Kasumi-1 (cell line): Measurements from ENCODE around the gene CCL17.
"Not testable (repeated sequence)": the region's sequence is repeated elsewhere in the genome, so short reads cannot be mapped to it uniquely, and the experiment has no call there.

Experiments
- DNase-seq, 2 experiments: peaks; one replicate each; lab custom pipeline; 2025; lab: John Stamatoyannopoulos, UW

CCL17 gene

GRCh38 chr16:57395026-57395425 is 9.5 kb upstream of the CCL17 start:
- no peak for DNase-seq

GRCh38 chr16:57396786-57397185 is 7.8 kb upstream of the CCL17 start:
- DNase-seq = no peak

DNA sequence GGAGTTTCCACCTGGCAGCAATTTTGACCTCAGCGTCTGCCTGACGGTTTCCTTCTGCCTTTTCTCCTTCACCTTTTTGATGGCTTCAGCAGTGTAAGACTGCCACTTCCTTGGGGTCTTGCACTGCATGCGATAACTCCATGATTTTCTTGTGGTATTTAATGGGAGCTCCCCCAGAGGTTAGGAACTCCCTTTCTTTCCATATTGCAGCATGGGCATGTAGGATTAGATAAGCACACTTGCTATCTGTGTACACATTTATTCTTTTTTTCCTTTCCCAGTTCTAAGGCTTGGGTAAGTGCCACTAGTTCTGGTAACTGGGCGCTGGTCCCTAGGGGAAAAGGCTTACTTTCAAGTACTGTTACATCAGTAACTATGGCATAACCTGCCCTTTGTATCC is 7.1 kb upstream of the CCL17 start:
- not testable (repeated sequence) for DNase-seq

DNA sequence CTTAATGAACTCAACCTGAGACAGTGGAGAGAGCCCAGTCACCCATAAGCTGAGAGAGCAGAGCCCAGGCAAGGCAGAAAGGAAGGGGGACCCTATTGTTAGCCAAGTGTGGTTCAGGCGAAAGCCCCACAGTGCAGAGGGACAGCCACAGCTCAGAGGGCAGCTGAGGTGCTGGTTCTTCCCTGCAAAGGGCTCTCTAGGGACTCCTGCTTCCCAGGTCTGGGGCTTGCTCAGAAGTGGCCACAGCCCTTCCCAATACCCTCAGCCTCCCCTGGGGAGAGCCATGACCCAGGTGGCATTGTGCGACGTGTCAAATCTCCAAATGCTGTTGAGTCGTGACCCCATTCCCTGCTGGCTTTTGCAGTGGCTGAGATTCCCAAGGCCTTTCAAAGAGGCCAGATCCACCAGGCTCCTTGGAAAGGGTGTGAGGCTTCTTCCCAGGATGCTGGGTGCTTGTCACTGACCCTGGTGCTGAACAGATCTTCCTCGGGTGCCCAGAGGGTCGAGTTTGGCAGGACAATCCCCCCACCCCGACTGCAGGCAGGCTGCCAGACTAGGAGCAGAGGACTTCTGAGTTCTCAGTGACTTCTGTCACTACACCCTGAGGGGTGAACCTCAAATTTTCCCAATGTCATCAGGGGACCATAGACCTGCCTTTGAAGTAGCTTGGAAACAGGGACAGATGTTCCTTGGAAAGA is 2.5 kb upstream of the CCL17 start:
- no peak for DNase-seq

DNA sequence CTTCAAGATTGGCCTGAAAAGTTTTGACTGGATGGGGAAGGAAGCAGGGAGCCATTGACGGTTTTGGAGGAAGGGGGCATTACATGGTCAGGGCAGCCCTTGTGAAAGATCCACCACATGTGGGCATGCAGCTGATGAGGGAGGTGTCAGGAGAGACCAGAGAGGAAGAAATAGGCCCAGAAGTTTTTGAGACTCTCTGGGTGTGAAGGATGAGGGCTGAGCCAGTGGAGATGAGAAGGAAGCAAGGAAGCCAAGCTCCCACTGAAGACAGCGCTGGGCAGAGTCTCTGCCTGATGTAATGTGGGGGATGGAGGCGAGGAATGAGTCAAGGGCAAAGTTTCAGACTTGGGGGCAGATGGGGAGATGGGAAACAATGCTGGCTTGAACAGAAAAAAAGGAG is 530 bp downstream of the CCL17 start:
- no peak for DNase-seq

GRCh38 chr16:57406881-57407280 is 2.3 kb downstream of the CCL17 start:
- peak; percentile 23 to 29 for DNase-seq

DNA sequence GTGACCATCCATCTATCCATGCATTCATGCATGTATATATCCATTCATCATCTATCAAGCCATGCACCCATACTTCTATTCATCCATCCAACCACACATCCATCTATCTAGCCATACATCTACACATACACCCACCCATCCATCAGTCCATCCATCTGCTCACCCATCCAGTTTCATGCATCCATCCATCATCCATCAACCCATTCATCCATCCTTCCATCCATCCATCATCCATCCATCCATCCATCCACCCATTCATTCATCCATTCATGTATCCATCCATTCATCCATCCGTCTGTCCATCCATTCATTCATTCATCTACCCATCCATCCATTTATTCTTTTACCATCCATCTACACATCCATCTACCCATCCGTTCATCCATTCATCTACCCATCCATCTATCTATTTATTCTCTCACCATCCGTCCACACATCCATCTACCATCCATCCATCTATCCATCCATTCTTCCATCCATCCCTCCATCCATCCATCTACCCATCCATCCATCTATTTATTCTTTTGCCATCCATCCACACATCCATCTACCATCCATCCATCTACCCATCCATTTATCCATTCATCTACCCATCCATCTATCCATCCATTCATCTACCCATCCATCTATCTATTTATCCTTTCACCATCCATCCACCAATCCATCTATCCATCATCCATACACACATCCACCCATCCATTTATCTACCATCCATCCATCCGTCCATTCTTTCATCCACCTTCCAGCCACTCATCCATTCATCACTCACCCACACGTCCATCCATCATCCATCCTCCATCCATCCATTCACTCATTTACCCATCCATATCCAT is 3.2 kb downstream of the CCL17 start:
- DNase-seq = no peak

- peak; percentile 25 to 37 for DNase-seq
Measured at GRCh38 chr16:57409065-57409464, 4.5 kb downstream of the CCL17 start.

DNA sequence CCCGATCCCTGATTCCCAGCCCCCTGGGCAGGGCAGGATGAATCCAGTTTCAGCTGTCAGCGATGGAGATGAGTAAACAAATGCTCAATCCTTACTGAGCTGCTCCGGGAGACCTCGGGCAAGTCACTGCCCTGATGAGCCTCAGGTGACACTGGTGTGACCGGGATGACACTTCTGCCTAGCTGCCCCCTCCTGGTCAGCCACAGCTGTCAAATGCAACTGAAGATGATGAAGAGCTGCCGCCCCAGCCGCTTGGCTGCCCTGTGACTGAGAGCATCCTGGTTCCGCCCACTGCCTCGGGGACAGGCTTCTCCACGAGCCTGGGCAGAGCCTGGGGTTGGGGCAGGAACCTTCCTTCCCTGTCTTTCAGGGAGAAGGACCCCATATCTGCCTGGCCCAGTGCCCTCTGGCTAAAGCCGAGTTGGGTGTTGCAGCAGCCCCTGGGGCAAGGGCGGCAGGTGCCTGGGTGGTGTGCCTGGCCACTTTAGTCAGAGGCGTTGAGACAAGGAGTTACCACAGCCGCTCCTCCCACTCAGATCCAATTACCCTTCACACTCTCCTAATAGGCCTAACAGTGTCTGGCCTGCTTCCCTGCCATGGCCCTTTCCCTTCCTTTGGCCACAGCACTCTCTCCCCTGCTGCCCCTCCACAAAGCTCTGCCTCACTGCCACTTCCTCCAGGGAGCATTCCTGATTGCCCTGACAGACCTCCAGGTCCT is 5.5 kb downstream of the CCL17 start:
- no peak for DNase-seq

DNA sequence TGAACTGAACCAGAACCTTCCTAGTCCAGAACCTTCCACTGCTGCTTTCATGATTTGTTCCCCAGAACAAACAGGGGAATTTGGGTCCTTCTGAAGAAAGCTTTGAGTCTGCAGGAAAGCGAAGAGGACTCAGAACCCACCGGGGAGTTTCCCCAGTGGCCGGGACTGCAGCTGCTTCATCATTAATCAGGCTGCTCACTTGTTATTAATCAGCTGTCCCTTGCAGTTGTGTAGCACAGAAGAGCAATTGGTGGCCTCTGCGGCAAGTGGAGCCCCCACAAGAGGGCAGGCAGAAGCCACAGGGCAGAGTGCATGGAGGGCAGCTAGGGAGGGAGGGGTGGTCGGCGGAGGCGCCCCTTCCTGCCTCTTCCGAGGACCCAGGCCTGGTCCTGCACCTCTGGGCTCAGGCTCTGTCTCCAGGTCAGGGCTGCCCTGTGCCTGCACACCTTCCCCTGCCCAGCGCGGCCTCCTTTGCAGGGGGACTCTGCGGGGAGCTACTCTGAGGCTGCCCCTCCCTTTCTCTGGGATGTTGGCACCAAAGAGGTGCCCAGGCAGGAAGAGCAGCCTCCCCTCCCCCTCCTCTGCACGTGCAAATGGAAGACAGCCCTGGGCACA is 6.9 kb downstream of the CCL17 start:
- no peak for DNase-seq

- DNase-seq = no peak
Measured at GRCh38 chr16:57412584-57412983, 8.0 kb downstream of the CCL17 start.

DNA sequence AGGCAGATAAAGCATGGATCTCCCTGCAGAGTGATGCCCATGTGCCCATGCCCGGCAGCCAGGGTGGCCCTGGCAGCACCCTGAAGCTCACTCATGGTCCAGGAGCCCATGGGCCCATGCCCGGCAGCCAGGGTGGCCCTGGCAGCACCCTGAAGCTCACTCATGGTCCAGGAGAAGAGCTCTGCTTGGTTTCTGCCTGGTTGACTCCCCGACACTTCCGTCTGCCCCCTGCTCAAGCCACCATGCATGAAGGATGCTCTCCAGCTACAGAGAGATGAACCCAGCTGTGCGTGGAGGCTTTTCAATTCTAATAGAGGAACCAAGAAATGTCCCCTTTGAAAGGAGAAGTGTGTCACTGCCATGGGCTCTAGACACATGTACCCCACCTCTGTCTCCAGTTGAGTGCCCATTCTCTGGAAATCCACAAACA is 8.7 kb downstream of the CCL17 start:
- DNase-seq = no peak

- no peak for DNase-seq
Measured at GRCh38 chr16:57413733-57414132, 9.2 kb downstream of the CCL17 start.

GRCh38 chr16:57416084-57416483 is 11.5 kb downstream of the CCL17 start:
- DNase-seq = no peak

DNA sequence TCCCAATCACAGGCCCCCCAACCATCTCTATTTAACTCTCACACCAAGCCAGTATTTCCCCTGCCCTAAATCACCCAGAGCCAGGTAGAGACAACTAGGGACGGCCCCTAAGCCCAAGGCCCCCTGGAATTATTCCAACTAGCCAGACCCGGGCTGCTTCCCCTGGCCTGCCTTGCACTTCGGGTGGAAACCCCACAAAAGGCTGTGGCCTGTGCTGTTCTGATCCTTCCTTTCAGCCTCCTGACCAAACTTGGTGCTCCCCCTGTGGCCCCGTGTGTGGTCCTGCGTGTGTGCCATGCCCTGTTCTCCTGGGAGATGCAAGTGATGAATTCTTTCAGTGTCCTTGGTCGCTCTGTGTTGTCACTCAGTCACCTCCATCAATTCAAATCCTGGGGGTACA is 14.9 kb downstream of the CCL17 start:
- no peak for DNase-seq

DNA sequence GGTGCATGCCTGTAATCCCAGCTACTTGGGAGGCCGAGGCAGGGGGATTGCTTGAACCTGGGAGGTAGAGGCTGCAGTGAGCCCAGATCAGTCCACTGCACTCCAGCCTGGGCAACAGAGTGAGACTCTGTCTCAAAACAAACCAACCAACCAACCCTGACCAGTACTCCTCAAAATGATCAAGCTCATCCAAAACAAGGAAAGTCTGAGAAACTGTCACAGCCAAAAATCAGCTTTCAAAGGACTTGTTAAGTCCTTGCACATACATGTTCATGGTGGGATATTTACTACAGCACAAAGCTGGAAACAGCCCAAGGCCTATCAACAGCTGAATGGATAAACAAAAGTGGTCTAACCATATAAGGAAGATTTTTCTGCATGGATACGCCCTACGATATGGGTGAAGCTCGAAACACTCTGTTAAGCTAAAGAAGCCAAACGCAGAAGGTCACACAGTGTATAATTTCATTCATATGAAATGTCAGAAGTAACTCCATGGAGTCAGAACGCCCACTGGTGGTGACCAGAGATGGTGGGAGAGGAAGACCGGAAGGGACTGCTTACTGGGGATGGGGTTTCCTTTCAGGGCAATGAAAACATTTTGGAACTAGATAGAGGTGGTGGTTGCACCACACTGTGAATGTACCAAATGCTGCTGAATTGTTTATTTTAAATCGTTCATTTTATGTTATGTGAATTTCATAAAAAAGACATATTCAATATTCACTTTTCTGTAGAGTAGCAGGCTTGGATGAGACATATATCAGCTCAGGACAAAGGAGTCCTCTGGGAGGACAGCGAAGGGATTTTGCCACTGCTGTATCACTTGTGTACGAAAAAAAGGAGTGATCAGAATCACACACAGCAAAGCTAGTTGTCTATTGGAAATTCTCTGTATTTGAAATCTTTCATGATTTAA is 17.7 kb downstream of the CCL17 start:
- DNase-seq = peak in 1 of 2 experiments; percentile 20

DNA sequence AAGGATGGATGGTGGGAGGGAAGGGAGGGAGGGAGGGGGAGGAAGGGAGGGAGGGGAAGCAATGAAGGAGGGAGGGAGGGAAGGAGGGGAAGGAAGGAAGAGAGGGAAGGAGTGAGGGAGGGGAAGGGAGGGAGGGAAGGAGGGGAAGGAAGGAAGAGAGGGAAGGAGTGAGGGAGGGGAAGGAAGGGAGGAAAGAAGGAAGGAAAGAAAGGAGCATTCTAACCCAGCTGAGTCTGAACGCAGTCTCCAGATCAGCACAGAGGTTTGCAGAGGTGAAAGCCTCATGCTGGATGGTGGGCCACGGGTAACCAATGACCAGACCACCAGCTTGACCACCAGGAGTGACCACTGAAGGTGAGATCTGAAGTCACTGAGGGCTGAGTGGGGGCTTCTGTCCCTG is 18.6 kb downstream of the CCL17 start:
- DNase-seq = no peak

DNA sequence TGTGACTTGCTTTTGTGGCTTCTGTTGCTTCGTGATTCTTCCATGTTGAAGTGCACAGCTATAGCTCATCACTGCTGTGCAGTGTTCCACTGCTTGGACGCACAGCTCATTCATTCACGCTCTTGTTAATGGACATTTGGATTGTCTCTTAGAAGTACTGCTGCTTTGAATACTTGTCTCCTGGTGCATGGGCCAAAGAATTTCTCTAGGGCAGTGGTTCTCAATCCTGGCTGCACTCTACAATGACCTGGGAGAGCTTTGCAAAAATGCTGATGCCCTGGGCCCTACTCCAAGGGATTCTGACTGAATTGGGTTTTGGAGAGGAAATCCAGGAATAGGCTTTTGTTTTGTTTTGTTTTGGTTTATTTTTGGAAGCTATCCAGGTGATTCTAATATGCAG is 20.0 kb downstream of the CCL17 start:
- DNase-seq = no peak

- DNase-seq = no peak
Measured at GRCh38 chr16:57426356-57426755, 21.8 kb downstream of the CCL17 start.

DNA sequence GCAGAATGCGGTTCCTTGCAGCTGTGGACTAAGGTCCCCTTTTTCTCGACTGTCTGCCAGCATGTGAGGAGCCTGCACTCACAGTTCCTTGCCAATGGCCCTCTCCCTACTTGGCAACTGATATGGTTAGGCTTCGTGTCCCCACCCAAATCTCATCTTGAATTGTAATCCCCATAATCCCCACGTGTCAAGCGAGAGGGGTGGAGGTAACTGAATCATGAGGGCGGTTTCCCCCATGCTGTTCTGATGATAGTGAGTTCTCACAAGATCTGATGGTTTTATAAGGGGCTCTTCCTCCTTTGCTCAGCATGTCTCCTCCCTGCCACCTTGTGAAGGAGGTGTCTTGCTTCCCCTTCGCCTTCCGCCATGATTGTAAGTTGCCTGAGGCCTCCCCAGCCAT is 22.7 kb downstream of the CCL17 start:
- no peak for DNase-seq

GRCh38 chr16:57427824-57428223 is 23.3 kb downstream of the CCL17 start:
- DNase-seq = no peak
